Coronary artery (tissue), 2 donors: ENCODE measurements around the gene NEK8.
A peak's percentile ranks its signal among the peaks of the same experiment; 100 is the strongest.

Experiments used
- DNase-seq: peaks from one replicate; pipeline ENCODE4 v3.0.0-alpha.2; 2017; ENCODE audit warnings: low spot score
- H3K27ac ChIP-seq, 2 donors: fragments of 200-600 bp; sonication (generic); one replicate each; pipeline ENCODE4 v1.5.1; 2016 to 2019
- H3K4me3 ChIP-seq: fragments of 200-600 bp; sonication (generic); 2 replicates; pipeline ENCODE4 v1.5.1; 2016; ENCODE audit warnings: mild to moderate bottlenecking, moderate library complexity
- TF ChIP-seq, protein P1 (sequence below): fragments of 200-600 bp; sonication (generic); IDR thresholded peaks from one replicate; pipeline ENCODE4 v1.5.1; 2019; ENCODE audit warnings: antibody characterized with exemption

The NEK8 gene

DNA sequence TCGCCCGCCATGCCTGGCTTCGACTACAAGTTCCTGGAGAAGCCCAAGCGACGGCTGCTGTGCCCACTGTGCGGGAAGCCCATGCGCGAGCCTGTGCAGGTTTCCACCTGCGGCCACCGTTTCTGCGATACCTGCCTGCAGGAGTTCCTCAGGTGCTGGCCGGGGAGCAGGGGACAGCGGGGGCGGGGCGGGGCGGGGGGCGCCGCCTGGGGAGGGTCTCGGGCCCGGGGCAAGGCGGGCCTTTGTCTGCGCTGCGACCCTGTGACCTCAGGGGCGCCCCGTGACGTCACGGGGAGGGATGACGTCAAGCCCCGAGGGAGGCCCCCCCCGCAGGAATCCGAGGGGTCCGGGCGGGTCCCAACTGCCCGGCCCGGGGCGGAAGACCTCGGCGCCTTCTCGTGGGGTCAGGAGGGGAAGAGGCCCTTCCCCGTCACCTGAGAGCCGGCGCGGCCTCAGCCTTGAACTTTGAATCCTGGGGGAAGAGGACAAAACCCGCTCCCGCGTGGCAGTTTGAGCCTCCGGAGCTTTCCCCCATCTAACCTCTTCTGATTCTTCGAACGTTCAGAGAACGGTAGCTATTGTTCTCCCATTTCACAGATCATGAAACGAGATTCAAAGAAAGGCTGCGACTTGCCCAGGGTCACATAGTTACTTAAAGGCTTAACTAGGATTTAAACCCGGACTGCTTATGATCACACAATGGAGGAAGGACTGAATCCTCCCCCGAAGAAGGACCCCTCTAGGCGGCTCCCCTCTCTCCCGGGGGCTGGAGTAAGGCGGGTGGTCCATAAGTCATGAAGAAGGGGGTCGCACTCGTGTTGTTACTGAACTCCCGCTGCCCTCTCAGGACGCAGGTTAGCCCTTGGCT, 15.8 kb downstream of the NEK8 start:
- DNase-seq = no peak
- peak overlapping the region; percentile 85 to 90 for H3K27ac ChIP-seq
- TF ChIP-seq, protein P1, sequence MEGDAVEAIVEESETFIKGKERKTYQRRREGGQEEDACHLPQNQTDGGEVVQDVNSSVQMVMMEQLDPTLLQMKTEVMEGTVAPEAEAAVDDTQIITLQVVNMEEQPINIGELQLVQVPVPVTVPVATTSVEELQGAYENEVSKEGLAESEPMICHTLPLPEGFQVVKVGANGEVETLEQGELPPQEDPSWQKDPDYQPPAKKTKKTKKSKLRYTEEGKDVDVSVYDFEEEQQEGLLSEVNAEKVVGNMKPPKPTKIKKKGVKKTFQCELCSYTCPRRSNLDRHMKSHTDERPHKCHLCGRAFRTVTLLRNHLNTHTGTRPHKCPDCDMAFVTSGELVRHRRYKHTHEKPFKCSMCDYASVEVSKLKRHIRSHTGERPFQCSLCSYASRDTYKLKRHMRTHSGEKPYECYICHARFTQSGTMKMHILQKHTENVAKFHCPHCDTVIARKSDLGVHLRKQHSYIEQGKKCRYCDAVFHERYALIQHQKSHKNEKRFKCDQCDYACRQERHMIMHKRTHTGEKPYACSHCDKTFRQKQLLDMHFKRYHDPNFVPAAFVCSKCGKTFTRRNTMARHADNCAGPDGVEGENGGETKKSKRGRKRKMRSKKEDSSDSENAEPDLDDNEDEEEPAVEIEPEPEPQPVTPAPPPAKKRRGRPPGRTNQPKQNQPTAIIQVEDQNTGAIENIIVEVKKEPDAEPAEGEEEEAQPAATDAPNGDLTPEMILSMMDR = no peak
- H3K4me3 ChIP-seq = peak overlapping the region; percentile 73

DNA sequence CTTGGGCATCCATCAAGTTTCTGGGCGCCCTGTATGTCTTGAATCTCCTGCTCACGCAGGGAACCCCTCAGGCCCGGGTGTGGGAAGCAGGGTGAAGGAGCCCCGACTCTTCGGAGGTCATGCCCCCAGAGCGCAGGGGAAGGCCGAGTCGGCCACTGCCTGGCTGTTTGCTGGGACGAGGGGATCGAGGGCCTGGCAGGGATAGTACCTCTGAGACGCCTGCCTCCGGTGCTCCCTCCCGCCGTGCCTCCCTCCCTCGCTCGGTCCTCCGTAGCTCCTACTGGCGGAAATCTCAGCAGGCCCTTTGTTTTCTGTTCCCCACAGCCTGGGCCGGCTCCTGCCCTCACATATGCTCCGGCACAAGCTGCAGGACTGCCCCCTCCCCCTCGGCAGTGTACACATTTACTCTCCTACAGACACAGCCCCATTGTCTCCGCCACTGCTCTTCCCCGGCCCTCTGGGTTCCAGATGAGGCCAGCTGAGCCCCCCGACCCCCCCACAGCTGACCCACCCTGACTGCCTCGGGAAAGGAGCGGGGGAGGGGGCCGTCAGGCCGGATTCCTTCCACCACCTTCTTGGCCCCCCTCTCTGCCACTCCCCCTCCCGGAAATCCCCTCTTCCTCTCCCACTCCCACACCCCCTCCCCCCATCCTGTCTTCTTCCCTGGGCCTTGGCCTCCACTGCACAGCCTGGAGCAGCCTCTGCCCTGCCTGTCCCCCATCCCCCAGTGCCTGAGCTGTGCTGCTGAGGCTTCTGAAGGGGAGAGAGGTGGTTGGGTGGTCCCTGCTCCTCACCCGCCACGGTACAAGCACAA, 16.6 kb downstream of the NEK8 start:
- TF ChIP-seq, protein P1 = no peak
- peak overlapping the region; percentile 73 for H3K4me3 ChIP-seq
- peak overlapping the region; percentile 85 to 90 for H3K27ac ChIP-seq
- no peak for DNase-seq

DNA sequence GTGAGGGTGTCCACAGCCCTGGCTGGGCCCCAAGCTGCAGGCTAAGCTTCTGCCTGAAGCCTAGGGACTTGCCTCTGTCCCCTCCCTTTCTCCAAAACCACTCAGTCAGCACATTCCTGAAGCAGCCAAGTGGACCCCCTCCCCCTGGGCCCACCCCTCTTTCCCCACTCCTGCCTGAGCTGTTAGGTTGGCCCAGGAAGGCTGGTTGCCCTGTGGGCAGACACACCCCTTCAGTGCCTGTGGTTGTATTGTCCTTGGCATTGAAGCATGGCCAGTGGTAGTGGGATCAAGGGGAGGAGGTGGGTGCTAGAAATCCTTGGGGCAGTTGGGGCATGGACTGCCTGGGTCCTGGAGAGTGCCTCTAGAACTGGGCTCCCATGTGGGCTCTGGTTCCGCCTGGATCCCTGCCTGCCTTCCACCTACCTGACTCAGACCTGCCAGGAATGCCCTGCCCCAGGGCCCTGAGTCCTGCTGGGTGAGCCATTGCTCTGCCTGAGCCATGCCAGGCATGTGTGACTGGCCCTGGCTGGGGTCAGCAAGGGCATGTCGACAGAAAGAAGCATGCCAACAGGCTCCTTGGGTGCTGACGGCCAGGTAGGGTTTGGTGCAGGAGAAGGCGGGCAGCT, 17.3 kb downstream of the NEK8 start:
- Histone ChIP-seq H3K4me3 (peak overlapping the region; percentile 73), H3K27ac (peak overlapping the region; percentile 85 to 90)
- TF ChIP-seq, protein P1 = no peak
- no peak for DNase-seq

DNA sequence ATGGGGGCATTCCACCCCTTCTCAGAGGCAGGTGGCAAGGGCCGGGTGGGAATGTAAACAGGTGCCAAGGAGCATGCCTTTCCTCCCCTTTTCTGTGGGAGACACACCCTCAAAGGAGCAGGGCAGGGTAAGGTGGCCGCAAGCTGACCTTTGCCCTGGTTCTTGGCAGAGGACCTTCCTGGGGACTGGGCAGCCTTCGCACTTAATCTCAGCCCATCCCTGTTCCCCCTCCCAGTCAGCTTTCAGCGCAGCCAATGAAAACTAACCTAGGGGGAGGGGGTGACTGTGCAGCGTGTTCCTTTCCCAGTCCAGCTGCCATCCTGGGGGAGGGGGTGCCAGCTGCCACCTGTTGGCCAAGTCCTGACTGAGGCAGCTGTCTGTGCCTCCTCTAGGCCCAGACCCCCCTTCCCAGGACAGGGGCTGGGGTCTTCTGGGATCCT, 18.0 kb downstream of the NEK8 start:
- DNase-seq = no peak
- Histone ChIP-seq H3K4me3 (no peak overlapping the region), H3K27ac (peak overlapping the region; percentile 15 to 90)
- TF ChIP-seq, protein P1 = no peak

DNA sequence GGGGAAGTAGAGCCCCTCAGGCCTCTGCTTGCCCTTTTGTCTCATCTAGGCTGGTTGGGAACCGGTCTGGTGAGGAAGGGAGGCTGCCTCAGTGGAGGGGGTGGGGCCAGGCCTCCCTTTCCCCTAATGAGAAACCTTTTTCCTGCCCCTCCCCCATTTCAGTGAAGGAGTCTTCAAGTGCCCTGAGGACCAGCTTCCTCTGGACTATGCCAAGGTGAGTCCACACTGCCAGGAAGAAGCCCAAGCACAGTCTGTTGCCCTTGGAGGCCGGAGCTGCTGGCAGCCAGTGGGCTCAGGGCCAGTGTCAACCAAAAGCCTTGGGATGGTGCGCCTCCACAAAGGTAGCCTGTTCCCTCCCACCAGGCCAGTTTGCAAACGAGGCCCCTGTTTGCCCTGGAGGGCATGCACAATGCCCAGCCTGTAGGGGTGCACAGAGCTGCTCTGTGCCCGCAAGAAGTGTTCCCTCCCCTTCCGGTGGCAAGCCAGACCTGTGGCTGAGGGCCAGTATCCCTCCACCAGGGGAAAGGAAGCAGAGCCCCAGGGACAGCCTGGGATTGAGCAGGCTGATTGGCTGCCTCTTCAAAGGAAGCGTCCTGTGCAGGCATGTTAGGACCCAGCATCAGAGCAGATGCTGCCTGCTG, 18.6 kb downstream of the NEK8 start:
- Histone ChIP-seq H3K27ac (peak overlapping the region; percentile 15 to 90), H3K4me3 (no peak overlapping the region)
- TF ChIP-seq, protein P1 = no peak
- no peak for DNase-seq

DNA sequence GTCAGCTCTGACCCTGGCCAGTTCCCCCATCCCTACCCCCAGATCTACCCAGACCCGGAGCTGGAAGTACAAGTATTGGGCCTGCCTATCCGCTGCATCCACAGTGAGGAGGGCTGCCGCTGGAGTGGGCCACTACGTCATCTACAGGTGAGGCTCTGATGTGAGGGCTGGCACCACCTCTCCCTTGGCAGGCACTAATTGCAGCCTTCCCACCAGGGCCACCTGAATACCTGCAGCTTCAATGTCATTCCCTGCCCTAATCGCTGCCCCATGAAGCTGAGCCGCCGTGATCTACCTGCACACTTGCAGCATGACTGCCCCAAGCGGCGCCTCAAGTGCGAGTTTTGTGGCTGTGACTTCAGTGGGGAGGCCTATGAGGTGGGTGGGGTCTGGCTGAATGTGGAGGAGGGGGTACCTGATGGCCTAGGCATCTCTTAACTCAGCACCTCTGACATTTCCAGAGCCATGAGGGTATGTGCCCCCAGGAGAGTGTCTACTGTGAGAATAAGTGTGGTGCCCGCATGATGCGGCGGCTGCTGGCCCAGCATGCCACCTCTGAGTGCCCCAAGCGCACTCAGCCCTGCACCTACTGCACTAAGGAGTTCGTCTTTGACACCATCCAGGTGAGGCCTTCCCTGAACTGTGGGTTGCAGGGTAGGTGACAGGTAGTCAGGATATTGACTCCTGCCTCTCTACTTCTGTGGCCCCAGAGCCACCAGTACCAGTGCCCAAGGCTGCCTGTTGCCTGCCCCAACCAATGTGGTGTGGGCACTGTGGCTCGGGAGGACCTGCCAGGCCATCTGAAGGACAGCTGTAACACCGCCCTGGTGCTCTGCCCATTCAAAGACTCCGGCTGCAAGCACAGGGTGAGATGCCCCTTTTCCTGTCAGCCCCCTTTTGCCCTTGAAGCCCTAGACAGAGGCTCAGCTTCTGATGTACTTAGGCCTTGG, 19.5 kb downstream of the NEK8 start:
- H3K4me3 ChIP-seq = no peak overlapping the region

More for the DNA sequence above, 19.5 kb downstream of the NEK8 start:
- DNase-seq = no peak
- TF ChIP-seq, protein P1 = no peak
- H3K27ac ChIP-seq = peak overlapping the region in 1 of 2 donors; percentile 90
